ENCODE measurements around the gene OR11H6. TPM values are rescaled to one million over a fixed set of nuclear protein-coding genes. Genes with fewer than 3 reads are reported as not detected.
"Not testable (repeated sequence)": the region's sequence is repeated elsewhere in the genome, so short reads cannot be mapped to it uniquely, and the experiment has no call there.

OR11H6 gene
- not detected for total RNA-seq
- not detected for polyA plus RNA-seq (2013, experiment 1 of 2)
- not detected for polyA plus RNA-seq (2013, experiment 2 of 2)
- long read RNA-seq, experiment 1, result 0 reads
- long read RNA-seq, experiment 2, result 0 reads
- long read RNA-seq, experiment 3, result 0 reads
- long read RNA-seq, experiment 4, result 0 reads

DNA sequence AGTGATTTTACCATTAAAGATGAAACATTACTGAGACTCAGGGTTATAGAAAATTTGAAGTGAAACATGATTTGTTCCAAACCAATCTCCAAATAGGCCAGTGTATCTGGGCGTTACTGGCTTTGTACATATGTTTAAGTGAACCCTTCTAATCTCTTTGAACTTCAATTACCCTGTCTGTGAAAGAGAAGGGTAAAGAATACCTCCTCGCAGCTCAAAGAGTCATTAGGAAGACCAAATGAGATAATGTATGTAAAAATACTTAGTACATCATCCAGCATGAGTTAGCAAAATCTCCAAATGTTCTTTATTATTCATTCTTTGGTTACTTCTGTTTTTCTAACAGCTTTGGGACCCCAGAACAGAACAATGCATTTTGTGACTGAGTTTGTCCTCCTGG, at the start of gene OR11H6:
OR11H6 (plus strand) TSS at position 301 of the 400 bp plus-strand sequence; CDS start at position 301, 0 bp downstream.
- Mint-ChIP-seq H3K4me1 (no peaks in the 10 kb centered on the region), H3K27me3 (ENCODE audit: insufficient read depth) (no peaks in the 10 kb centered on the region), H3K9me3 (peaks cover 84% of the 10 kb centered on the region), H3K27ac (no peak within 1 kb of the TSS), H3K36me3 (ENCODE audit: low read depth) (no peaks in the 10 kb centered on the region), H3K4me3 (no peak within 1 kb of the TSS)
- no peak within 1 kb of the TSS for H3K4me3 ChIP-seq (ENCODE audit: low read length)
- no peaks in the 10 kb centered on the region for H3K36me3 ChIP-seq (ENCODE audit: control insufficient read depth, insufficient read depth, low read length)
- no peak for TF ChIP-seq CTCF (conservative IDR thresholded peaks at IDR 0.05)
- no peak within 1 kb of the TSS for H3K27ac ChIP-seq (ENCODE audit: low read depth, low read length)
- H3K27me3 ChIP-seq (ENCODE audit: control insufficient read depth, insufficient read depth, low read length, poor library complexity, severe bottlenecking), result no peaks in the 10 kb centered on the region
- WGBS, 2 experiments (ENCODE audit: insufficient coverage in 1 of 2, insufficient read length in 1 of 2), result 28% methylated on average over 2 of the region's 2 CpGs; no CpG with 5 or more reads in 1 of the 2 experiments
- DNase-seq, result no peak
- peaks cover 86% of the 10 kb centered on the region for H3K9me3 ChIP-seq (ENCODE audit: control insufficient read depth, low read length)
- no peak within 1 kb of the TSS for H3K9ac ChIP-seq (ENCODE audit: extremely low read depth, low read length, poor library complexity, severe bottlenecking)
- H3K4me1 ChIP-seq (ENCODE audit: control insufficient read depth, insufficient read depth, low read length), result no peaks in the 10 kb centered on the region

DNA sequence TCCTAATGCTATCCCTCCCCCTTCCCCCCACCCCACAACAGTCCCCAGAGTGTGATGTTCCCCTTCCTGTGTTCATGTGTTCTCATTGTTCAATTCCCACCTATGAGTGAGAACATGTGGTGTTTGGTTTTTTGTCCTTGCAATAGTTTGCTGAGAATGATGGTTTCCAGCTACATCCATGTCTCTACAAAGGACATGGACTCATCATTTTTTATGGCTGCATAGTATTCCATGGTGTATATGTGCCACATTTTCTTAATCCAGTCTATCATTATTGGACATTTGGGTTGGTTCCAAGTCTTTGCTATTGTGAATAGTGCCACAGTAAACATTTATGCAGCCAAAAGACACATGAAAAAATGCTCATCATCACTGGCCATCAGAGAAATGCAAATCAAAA, 49.3 kb upstream of the OR11H6 start:
- not testable (repeated sequence) for H3K9ac ChIP-seq (ENCODE audit: extremely low read depth, low read length, poor library complexity, severe bottlenecking); H3K4me3 Mint-ChIP-seq; H3K27me3 Mint-ChIP-seq (ENCODE audit: insufficient read depth); H3K36me3 Mint-ChIP-seq (ENCODE audit: low read depth); DNase-seq; H3K4me3 ChIP-seq (ENCODE audit: low read length); H3K36me3 ChIP-seq (ENCODE audit: control insufficient read depth, insufficient read depth, low read length); H3K27ac ChIP-seq (ENCODE audit: low read depth, low read length); H3K27me3 ChIP-seq (ENCODE audit: control insufficient read depth, insufficient read depth, low read length, poor library complexity, severe bottlenecking); H3K27ac Mint-ChIP-seq; H3K4me1 Mint-ChIP-seq; H3K4me1 ChIP-seq (ENCODE audit: control insufficient read depth, insufficient read depth, low read length)
- peaks cover 48% of the 10 kb centered on the region for H3K9me3 ChIP-seq (ENCODE audit: control insufficient read depth, low read length)
- peaks cover 84% of the 10 kb centered on the region for H3K9me3 Mint-ChIP-seq

DNA sequence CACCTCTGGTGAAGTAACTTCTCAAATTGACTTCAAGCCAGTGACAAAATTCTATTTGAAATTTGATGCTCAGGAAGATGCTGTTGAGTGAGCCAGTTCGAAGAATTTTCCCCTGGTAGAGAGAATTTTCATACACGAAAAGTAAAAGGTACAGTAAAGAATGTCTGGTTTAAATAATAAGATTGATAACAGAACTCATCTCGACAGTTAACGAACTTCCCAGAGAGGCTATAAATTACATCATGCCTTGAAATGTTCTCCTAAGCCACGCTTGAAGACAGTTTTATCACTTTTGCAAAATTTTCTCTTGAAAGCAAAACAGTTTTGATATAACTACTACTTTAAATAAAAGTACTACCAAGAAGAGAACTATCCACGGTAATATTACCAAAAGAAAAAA, 47.2 kb upstream of the OR11H6 start:
- no peak overlapping the region for H3K27ac ChIP-seq (ENCODE audit: low read depth, low read length)
- Mint-ChIP-seq H3K4me3 (no peak overlapping the region), H3K27me3 (ENCODE audit: insufficient read depth) (no peaks in the 10 kb centered on the region), H3K9me3 (peaks cover 91% of the 10 kb centered on the region), H3K36me3 (ENCODE audit: low read depth) (no peaks in the 10 kb centered on the region), H3K27ac (no peak overlapping the region), H3K4me1 (no peaks in the 10 kb centered on the region)
- no peak overlapping the region for H3K4me3 ChIP-seq (ENCODE audit: low read length)
- H3K4me1 ChIP-seq (ENCODE audit: control insufficient read depth, insufficient read depth, low read length), result no peaks in the 10 kb centered on the region
- H3K9ac ChIP-seq (ENCODE audit: extremely low read depth, low read length, poor library complexity, severe bottlenecking), result no peak overlapping the region
- H3K36me3 ChIP-seq (ENCODE audit: control insufficient read depth, insufficient read depth, low read length), result no peaks in the 10 kb centered on the region
- H3K27me3 ChIP-seq (ENCODE audit: control insufficient read depth, insufficient read depth, low read length, poor library complexity, severe bottlenecking), result no peaks in the 10 kb centered on the region
- TF ChIP-seq CTCF (conservative IDR thresholded peaks at IDR 0.05), result no peak
- 25 to 55% methylated on average over 1 to 5 of the region's 6 CpGs for WGBS, 2 experiments (ENCODE audit: insufficient coverage in 1 of 2, insufficient read length in 1 of 2)
- H3K9me3 ChIP-seq (ENCODE audit: control insufficient read depth, low read length), result peaks cover 59% of the 10 kb centered on the region
- no peak for DNase-seq

GRCh38 chr14:20177433-20177974, 46.0 kb upstream of the OR11H6 start:
- DNase-seq, result no peak
- Mint-ChIP-seq H3K27me3 (ENCODE audit: insufficient read depth) (no peaks in the 10 kb centered on the region), H3K27ac (no peak overlapping the region), H3K4me3 (no peak overlapping the region), H3K4me1 (no peaks in the 10 kb centered on the region), H3K9me3 (peaks cover 95% of the 10 kb centered on the region), H3K36me3 (ENCODE audit: low read depth) (no peaks in the 10 kb centered on the region)
- Histone ChIP-seq H3K9ac (ENCODE audit: extremely low read depth, low read length, poor library complexity, severe bottlenecking) (no peak overlapping the region), H3K4me3 (ENCODE audit: low read length) (no peak overlapping the region), H3K4me1 (ENCODE audit: control insufficient read depth, insufficient read depth, low read length) (no peaks in the 10 kb centered on the region), H3K27me3 (ENCODE audit: control insufficient read depth, insufficient read depth, low read length, poor library complexity, severe bottlenecking) (no peaks in the 10 kb centered on the region), H3K27ac (ENCODE audit: low read depth, low read length) (no peak overlapping the region), H3K36me3 (ENCODE audit: control insufficient read depth, insufficient read depth, low read length) (no peaks in the 10 kb centered on the region), H3K9me3 (ENCODE audit: control insufficient read depth, low read length) (peaks cover 68% of the 10 kb centered on the region)
- WGBS, 2 experiments (ENCODE audit: insufficient coverage in 1 of 2, insufficient read length in 1 of 2), result 55 to 89% methylated on average over 5 to 7 of the region's 7 CpGs
- TF ChIP-seq CTCF (conservative IDR thresholded peaks at IDR 0.05), result no peak

Data from endodermal cell (in vitro differentiated cells).